Activated CD8-positive, alpha-beta memory T cell treated with anti-CD3 and anti-CD28 coated beads, Interleukin-2, amount 50 U/mL, for 1 hour (primary cell): ENCODE measurements around the gene NDUFB11.
"Not testable (repeated sequence)": the region's sequence is repeated elsewhere in the genome, so short reads cannot be mapped to it uniquely, and the experiment has no call there.

ENCODE experiments used
- DNase-seq: peaks from one replicate; pipeline ENCODE4 v3.0.0-alpha.2; 2020; ENCODE audit errors: extremely low read depth

The NDUFB11 gene

GRCh38 chrX:47146936-47147859 lies 2.7 kb upstream of the NDUFB11 start:
- DNase-seq, result no peak

- DNase-seq, result no peak
These were observed 1.8 kb upstream of the NDUFB11 start for GRCh38 chrX:47146121-47146935.

- no peak for DNase-seq
These were observed 1.1 kb upstream of the NDUFB11 start for GRCh38 chrX:47145395-47146120.

GRCh38 chrX:47143894-47144625 lies 442 bp downstream of the NDUFB11 start:
- no peak for DNase-seq

- DNase-seq, result no peak
These were observed 6.3 kb downstream of the NDUFB11 start for GRCh38 chrX:47138171-47138570.

DNA sequence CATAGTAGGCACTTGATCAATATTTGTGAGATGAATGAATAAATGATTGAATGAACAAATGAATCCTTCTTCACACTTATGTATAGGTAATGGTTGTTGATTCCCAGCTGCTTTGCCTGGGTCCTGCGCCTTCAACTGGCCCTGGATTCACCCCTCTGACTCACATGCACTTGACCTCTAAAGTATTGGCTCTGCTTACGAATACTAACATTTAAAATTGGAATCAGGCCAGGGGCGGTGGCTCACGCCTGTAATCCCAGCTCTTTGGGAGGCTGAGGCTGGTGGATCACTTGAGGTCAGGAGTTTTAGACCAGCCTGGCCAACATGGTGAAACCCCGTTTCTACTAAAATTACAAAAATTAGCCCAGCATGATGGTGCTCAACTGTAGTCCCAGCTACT lies 8.9 kb downstream of the NDUFB11 start:
- not testable (repeated sequence) for DNase-seq

GRCh38 chrX:47133493-47133892 lies 11.0 kb downstream of the NDUFB11 start:
- no peak for DNase-seq

- DNase-seq, result no peak
These were observed 14.6 kb downstream of the NDUFB11 start for GRCh38 chrX:47129899-47130358.

DNA sequence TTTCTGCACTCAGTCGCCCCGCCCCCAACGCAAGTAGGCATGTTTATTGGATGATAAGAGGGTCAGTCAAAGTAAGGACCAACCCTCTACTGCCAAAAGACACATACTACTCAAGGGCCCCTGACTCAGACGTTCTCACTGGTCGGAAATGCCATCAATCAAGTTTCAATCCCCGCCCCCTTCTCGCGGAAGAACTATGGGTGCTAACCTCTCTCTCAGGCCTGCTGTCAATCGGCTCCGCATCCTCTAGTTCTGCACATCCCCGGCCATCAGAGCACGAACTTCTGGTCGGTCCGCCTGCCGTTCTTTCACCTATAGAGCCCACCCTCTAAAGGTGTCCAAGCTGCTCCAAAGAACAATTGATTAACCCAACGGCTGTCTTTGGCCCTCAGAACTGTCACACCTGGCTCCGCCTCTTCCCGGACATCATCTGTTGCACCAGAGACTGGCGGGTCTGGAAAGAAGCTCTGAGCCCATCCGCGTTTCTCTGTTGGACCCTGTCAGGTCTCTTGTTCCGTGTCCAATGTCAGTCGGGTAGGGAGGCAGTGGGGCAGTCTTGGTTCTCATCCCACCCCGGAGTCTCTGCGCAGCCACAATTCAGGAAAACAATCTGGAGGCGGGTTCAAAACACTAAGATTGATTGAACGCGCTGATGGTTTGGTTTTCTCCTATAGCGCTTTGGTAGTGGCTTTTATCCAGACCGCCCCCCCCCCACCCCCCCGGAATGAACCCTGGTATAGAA lies 15.2 kb downstream of the NDUFB11 start:
- DNase-seq, result peak; percentile 69

DNA sequence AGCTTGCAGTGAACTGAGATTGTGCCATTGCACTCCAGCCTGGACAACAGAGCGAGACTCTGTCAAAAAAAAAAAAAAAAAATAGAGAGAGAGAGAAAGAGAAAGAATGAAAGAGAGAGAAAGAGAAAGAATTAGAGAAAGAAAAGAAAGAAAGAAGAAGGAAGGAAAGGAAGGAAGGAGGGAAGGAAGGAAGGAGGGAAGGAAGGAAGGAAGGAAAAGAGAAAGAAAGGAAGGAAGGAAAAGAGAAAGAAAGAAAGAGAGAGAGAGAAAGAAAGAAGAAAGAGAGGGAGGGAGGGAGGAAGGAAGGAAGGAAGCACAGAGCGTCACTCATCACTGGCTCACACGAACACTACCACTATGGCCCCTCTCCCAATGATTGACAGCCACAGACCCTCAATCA lies 20.0 kb downstream of the NDUFB11 start:
- not testable (repeated sequence) for DNase-seq

DNA sequence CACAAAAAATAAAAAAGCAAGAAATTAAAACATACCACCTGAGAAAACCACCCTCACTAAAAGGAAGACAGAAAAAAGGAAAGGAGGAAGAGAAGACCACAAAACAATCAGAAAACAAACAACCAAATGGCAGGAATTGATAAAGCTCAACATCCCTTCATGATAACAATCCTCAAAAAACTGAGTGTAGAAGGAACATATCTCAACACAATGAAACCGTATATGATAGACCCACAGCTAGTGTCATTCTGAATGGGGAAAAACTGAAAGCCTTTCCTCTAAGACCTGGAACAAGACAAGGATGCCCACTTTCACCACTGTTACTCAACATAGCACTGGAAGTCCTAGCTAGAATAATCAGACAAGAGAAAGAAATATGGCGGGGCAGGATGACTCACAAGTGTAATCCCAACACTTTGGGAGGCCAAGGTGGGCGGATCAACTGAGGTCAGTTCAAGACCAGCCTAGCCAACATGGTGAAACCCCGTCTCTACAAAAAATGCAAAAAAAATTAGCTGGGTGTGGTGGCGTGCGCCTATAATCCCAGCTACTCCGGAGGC lies 27.9 kb downstream of the NDUFB11 start:
- not testable (repeated sequence) for DNase-seq

- DNase-seq, result no peak
These were observed 32.1 kb downstream of the NDUFB11 start for GRCh38 chrX:47112316-47112954.

GRCh38 chrX:47110936-47111615 lies 33.4 kb downstream of the NDUFB11 start:
- DNase-seq, result not testable (repeated sequence)

GRCh38 chrX:47101206-47101605 lies 43.3 kb downstream of the NDUFB11 start:
- no peak for DNase-seq

GRCh38 chrX:47098338-47099094 lies 46.0 kb downstream of the NDUFB11 start:
- DNase-seq, result no peak

GRCh38 chrX:47097018-47097417 lies 47.5 kb downstream of the NDUFB11 start:
- no peak for DNase-seq

DNA sequence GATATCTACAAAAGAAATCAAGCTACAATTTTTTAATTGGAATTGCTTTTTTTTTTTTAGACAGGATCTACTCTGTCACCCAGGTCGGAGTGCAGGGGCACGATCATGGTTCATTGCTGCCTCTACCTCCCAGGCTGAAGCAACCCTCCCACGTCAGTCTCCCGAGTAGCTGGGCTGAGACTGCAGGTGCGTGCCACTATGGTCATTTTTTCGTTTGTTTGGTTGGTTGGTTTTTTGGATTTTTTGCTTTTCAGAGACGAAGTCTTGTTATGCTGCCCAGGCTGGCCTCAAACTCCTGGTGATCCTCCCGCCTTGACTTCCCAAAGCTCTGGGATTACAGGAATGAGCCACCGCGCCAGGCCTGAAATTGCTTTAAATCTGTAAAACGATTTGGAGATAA lies 50.6 kb downstream of the NDUFB11 start:
- DNase-seq, result no peak

DNA sequence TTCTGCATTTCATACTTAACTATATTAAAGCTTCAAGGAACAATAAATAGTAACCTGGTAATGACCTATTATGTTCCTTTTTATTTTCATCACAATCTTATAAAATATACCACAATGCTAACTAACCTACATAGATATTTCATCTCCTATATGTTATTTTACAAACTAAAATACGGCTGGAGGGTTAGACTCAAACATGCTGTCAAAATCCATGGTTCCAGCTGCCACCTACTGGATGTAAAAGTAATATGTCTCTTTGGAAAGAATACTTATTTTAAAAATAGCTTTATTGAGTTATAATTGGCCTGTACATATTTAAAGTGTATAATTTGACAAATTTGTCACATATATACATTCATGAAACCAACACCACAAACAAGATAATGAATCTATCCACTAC lies 51.3 kb downstream of the NDUFB11 start:
- DNase-seq, result no peak
